Loucy (cell line): ENCODE data around the gene FGR.
A peak's percentile ranks its signal among the peaks of the same experiment; 100 is the strongest.

Source experiments
- H2AFZ ChIP-seq: fragments of 200-600 bp; sonication (generic); 2 replicates; pipeline ENCODE4 v1.6.0; 2016; ENCODE audit warnings: antibody characterized with exemption, mild to moderate bottlenecking, low read length, moderate library complexity
- H3F3A ChIP-seq: fragments of 200-600 bp; 2 replicates; pipeline ENCODE4 v1.6.0; 2016; ENCODE audit warnings: antibody characterized with exemption, low read depth, mild to moderate bottlenecking
- H3K27me3 ChIP-seq: fragments of 200-600 bp; sonication (generic); 2 replicates; pipeline ENCODE4 v1.6.1; 2014; ENCODE audit warnings: low read length, mild to moderate bottlenecking; ENCODE audit not compliant: insufficient read depth, poor library complexity, severe bottlenecking
- H3K36me3 ChIP-seq: fragments of 200-600 bp; sonication (generic); 2 replicates; pipeline ENCODE4 v1.6.1; 2016; ENCODE audit warnings: low read length; ENCODE audit not compliant: insufficient read depth
- H3K4me1 ChIP-seq: fragments of 200-600 bp; sonication (generic); 2 replicates; pipeline ENCODE4 v1.5.1; 2014; ENCODE audit warnings: low read length, mild to moderate bottlenecking; ENCODE audit not compliant: insufficient read depth, poor library complexity, severe bottlenecking
- H3K4me2 ChIP-seq: fragments of 200-600 bp; sonication (generic); 2 replicates; pipeline ENCODE4 v1.6.0; 2014; ENCODE audit warnings: antibody characterized with exemption, low read length, low read depth, mild to moderate bottlenecking; ENCODE audit not compliant: poor library complexity, severe bottlenecking
- H3K4me3 ChIP-seq: fragments of 200-600 bp; sonication (generic); 2 replicates; pipeline ENCODE4 v1.5.1; 2014; ENCODE audit warnings: low read length, mild to moderate bottlenecking, mixed read lengths; ENCODE audit not compliant: poor library complexity, severe bottlenecking
- H3K79me2 ChIP-seq: fragments of 200-600 bp; sonication (generic); 2 replicates; pipeline ENCODE4 v1.6.1; 2014; ENCODE audit warnings: low read length; ENCODE audit not compliant: insufficient read depth
- H3K9ac ChIP-seq: fragments of 200-600 bp; sonication (generic); 2 replicates; pipeline ENCODE4 v1.6.0; 2014; ENCODE audit warnings: mild to moderate bottlenecking, low read depth, low read length, moderate library complexity; ENCODE audit not compliant: poor library complexity, severe bottlenecking
- H3K9me2 ChIP-seq: fragments of 200-600 bp; sonication (generic); replicated peaks from 2 replicates; pipeline ENCODE4 v1.6.1; 2016; ENCODE audit warnings: low read depth, low read length, mixed read lengths
- H3K9me3 ChIP-seq: fragments of 200-600 bp; sonication (generic); 2 replicates; pipeline ENCODE4 v1.6.1; 2014; ENCODE audit warnings: mild to moderate bottlenecking, antibody characterized with exemption, low read length, low read depth; ENCODE audit not compliant: insufficient read depth
- H4K20me1 ChIP-seq: fragments of 200-600 bp; sonication (generic); 2 replicates; pipeline ENCODE4 v1.6.0; 2014; ENCODE audit warnings: antibody characterized with exemption, low read length, mild to moderate bottlenecking; ENCODE audit not compliant: insufficient read depth, poor library complexity, severe bottlenecking
- CTCF ChIP-seq: fragments of 200-600 bp; sonication (generic); conservative IDR thresholded peaks from 2 replicates; pipeline ENCODE4 v1.5.1; 2014; ENCODE audit warnings: mild to moderate bottlenecking, antibody characterized with exemption, low read length
- EZH2phosphoT487 ChIP-seq: fragments of 200-600 bp; IDR thresholded peaks from 2 replicates; pipeline ENCODE4 v1.6.1; 2018; ENCODE audit warnings: antibody characterized with exemption, mild to moderate bottlenecking, moderate library complexity, borderline replicate concordance

Gene FGR

DNA sequence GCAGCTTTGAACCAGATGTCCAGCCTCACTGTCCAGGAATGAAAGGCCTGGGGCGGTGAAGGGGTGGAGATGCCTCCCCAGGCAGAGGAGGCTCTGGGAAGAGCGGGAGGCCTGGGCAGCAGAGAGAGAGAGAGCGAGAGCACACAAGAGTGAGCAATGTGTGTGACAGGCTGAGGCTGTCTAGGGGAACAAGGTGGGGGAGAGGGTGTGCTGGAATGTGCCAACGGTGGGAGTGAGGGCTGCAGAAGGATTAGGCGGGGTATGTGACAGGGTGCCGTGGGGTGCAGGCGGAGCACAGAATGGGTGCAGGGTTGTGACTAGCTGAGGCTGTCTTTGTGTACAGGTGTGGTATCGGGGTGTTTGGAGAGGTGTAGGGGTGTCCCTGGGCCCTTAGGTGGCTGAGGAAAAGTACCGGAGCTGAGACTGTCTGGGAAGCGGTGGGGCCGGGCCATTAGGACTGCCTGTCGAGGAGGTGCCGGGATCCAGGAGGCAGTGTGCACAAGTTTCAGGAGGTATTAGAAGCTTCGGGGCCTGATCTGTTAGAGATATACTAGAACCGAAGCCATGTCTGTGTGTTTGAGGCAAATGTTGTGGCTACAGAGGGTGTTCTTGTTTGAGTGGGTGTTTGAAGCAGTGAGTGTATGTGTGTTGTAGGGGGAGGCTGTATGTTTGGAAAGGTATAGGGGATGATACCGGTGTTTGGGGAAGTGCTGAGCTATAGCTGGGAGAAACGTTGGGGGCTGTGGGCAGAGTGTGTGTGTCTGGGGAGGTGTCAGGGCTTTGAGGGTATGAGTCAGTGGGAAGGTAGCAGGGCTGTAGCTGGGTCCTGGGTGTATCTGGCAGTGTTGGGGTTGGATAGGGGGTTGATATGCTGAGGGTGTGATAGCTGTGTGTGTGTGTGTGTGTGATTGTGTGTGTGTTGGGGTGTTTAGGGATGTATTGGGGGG is 40.1 kb downstream of the FGR start:
- Histone ChIP-seq H3K27me3 (no peaks in the 10 kb centered on the region), H3F3A (no peaks in the 10 kb centered on the region), H3K9me3 (no peaks in the 10 kb centered on the region), H3K4me1 (peaks cover 54% of the 10 kb centered on the region), H3K9ac (no peak overlapping the region), H3K4me2 (peak overlapping the region; percentile 98), H2AFZ (no peak overlapping the region), H3K9me2 (no peaks in the 10 kb centered on the region), H3K4me3 (no peak overlapping the region), H4K20me1 (peaks cover 96% of the 10 kb centered on the region), H3K79me2 (peaks cover 100% of the 10 kb centered on the region), H3K36me3 (peaks cover 7% of the 10 kb centered on the region; the same call in 1 of the 2 replicates)
- no peak for TF ChIP-seq EZH2phosphoT487
- no peak for TF ChIP-seq CTCF

DNA sequence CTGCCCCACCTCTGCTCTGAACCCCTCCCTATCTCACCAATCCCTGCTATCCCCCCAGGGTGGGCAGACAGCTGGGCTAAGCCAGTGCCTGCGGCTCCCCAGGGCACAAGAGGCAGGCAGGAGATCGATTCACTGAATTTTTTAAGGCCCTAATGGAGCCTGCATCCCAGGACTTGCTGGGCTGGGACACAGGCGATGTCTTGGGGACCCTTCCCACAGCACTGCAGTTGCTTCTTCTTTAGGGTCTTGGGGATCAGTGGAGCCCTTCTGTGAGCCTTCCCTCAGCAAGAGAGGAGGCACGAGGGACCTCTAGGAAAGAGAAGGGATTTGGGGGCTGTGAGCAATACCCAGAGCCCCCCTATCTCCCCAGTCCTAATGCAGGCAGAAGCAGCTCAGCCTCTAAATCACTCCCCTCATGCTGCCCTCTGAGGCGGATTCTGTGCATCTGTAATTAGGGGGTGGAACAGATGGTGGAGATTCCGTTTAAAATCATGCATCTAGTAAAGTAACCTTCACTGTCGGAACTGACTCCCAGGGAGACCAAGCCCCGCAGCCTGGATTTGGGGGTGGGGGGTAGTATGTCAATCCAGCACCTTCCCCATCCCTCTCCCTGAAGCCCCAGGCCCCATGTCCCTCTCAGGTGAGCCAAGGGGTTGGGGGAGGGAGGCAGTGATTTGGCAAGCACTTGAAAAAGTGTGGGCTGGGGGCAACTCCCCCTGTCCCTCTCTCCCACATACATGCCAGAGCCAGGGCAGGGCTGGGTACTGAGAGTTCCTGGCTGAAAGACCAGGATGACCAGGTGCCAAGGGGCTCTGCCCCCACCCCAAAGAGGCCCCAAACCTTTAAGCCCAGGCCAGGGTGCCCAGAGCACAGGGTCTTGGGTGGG is 41.1 kb downstream of the FGR start:
- H2AFZ ChIP-seq: no peak overlapping the region
- H4K20me1 ChIP-seq: peaks cover 93% of the 10 kb centered on the region

More for the DNA sequence above, 41.1 kb downstream of the FGR start:
- Histone ChIP-seq H3K4me1 (peaks cover 47% of the 10 kb centered on the region), H3K79me2 (peaks cover 99% of the 10 kb centered on the region), H3K4me3 (no peak overlapping the region), H3K9ac (no peak overlapping the region), H3K9me3 (no peaks in the 10 kb centered on the region), H3K4me2 (no peak overlapping the region), H3K27me3 (no peaks in the 10 kb centered on the region), H3F3A (no peaks in the 10 kb centered on the region), H3K36me3 (peaks cover 16% of the 10 kb centered on the region; the same call in 1 of the 2 replicates), H3K9me2 (no peaks in the 10 kb centered on the region)
- no peak for TF ChIP-seq CTCF
- TF ChIP-seq EZH2phosphoT487: no peak
